K562 (cell line): ENCODE results near the gene TARS3. TPM values are rescaled to one million over a fixed set of nuclear protein-coding genes. Genes with fewer than 3 reads are reported as not detected.

Experiments used
- CBFA2T3 ChIP-seq: fragments of 450-650 bp; IDR thresholded peaks from 2 replicates; pipeline ENCODE4 v1.6.1; 2017
- CCNT2 ChIP-seq: IDR thresholded peaks from 2 replicates; pipeline ENCODE4 v1.6.1; 2011; ENCODE audit warnings: borderline replicate concordance, low read depth, mild to moderate bottlenecking, moderate library complexity, mixed read lengths, low read length; ENCODE audit not compliant: insufficient read length; ENCODE audit errors: extremely low read depth
- E2F4 ChIP-seq: sonication (generic); formaldehyde crosslinking; IDR thresholded peaks from 2 replicates; pipeline ENCODE4 v1.8.0; 2022; ENCODE audit warnings: mild to moderate bottlenecking, low read depth, missing genetic modification reagents
- EP300 ChIP-seq: IDR thresholded peaks from 2 replicates; pipeline ENCODE4 v1.6.1; 2012; ENCODE audit warnings: low read length, improper control_type of control experiment
- FOXM1 ChIP-seq, 2 experiments: fragments of 450-650 bp in 1 of 2; sonication (generic) in 1 of 2; formaldehyde crosslinking in 1 of 2; IDR thresholded peaks; 2 replicates each; pipeline versions ENCODE4 v1.6.1 to v1.9.0; 2017 to 2022; ENCODE audit warnings: low read depth in 2 of 2, mild to moderate bottlenecking in 2 of 2, missing genetic modification reagents in 1 of 2, moderate library complexity in 1 of 2
- KDM5B ChIP-seq: fragments of 200-600 bp; sonication (generic); IDR thresholded peaks from 2 replicates; pipeline ENCODE4 v1.6.1; 2012; ENCODE audit warnings: low read depth, mild to moderate bottlenecking, moderate library complexity, low read length, control low read depth, inconsistent platforms; ENCODE audit not compliant: insufficient replicate concordance
- NFATC3 ChIP-seq: fragments of 450-650 bp; IDR thresholded peaks from 2 replicates; pipeline ENCODE4 v1.6.1; 2017; ENCODE audit warnings: mild to moderate bottlenecking
- NR2C1 ChIP-seq, 2 experiments: fragments of 450-650 bp; IDR thresholded peaks; 2 replicates each; pipeline ENCODE4 v1.6.1; 2017; ENCODE audit warnings: mild to moderate bottlenecking in 2 of 2, antibody characterized with exemption in 1 of 2, inconsistent platforms in 1 of 2, missing compliant biosample characterization in 1 of 2, missing genetic modification characterization in 1 of 2
- PRDM10 ChIP-seq: fragments of 450-650 bp; IDR thresholded peaks from 2 replicates; pipeline ENCODE4 v1.6.1; 2018; ENCODE audit not compliant: partially characterized antibody
- SUPT5H ChIP-seq: fragments of 450-650 bp; IDR thresholded peaks from 2 replicates; pipeline ENCODE4 v1.6.1; 2016
- TAL1 ChIP-seq: fragments of 450-650 bp; IDR thresholded peaks from 2 replicates; pipeline ENCODE4 v1.6.1; 2016; ENCODE audit warnings: mild to moderate bottlenecking
- TEAD4 ChIP-seq, 2 experiments: sonication (generic) in 1 of 2; formaldehyde crosslinking in 1 of 2; IDR thresholded peaks; 2 replicates each; pipeline versions ENCODE4 v1.6.1 to v1.8.0; 2012 to 2022; ENCODE audit warnings: borderline replicate concordance in 1 of 2, inconsistent platforms in 1 of 2, low read length in 1 of 2, mild to moderate bottlenecking in 1 of 2, missing genetic modification reagents in 1 of 2
- UBTF ChIP-seq, 2 experiments: IDR thresholded peaks; 2 replicates each; pipeline ENCODE4 v1.6.1; 2012; ENCODE audit warnings: improper control_type of control experiment in 2 of 2, low read depth in 2 of 2, low read length in 2 of 2, borderline replicate concordance in 1 of 2
- ZNF512 ChIP-seq: IDR thresholded peaks from 2 replicates; pipeline ENCODE4 v1.6.1; 2016; ENCODE audit warnings: missing genetic modification characterization, missing compliant biosample characterization
- ZNF639 ChIP-seq, 2 experiments: fragments of 200-800 bp in 1 of 2; sonication (Bioruptor generic) in 1 of 2; sonication (generic) in 1 of 2; formaldehyde crosslinking in 1 of 2; IDR thresholded peaks in 1 of 2; conservative IDR thresholded peaks in 1 of 2; 2 replicates each; pipeline versions ENCODE4 v1.5.0 to v1.6.1; 2016 to 2020; ENCODE audit warnings: missing compliant biosample characterization in 1 of 2, missing genetic modification characterization in 1 of 2, missing genetic modification reagents in 1 of 2
- ZZZ3 ChIP-seq: fragments of 450-650 bp; IDR thresholded peaks from 2 replicates; pipeline ENCODE4 v1.6.1; 2016; ENCODE audit warnings: antibody characterized with exemption, mild to moderate bottlenecking, moderate library complexity
- polyA plus RNA-seq, 8 experiments: library from polyadenylated mRNA; depleted of rRNA in 4 of 8; stranded (reverse) in 5 of 8; unstranded in 3 of 8; fragments of >200 nt; fragmentation: Nextera tagmentation in 2 of 8; fragmentation: Illumina TruSeq in 1 of 8; extraction: Ambion mirVana in 2 of 8; extraction: Trizol in 1 of 8; gene quantifications; 2 replicates each; pipeline versions ENCODE4 v1.2.1 to v1.2.3, GENCODE V29; 2011 to 2014; ENCODE audit warnings: inconsistent platforms in 1 of 8, missing spikeins in 1 of 8
- total RNA-seq, 7 experiments: library from RNA; depleted of rRNA in 6 of 7; stranded (reverse); fragments of >200 nt in 6 of 7; fragmentation: Illumina TruSeq in 2 of 7; extraction: Trizol in 2 of 7; gene quantifications; 2 replicates each; pipeline versions ENCODE4 v1.2.1 to v1.2.3, GENCODE V29; 2011 to 2021; ENCODE audit warnings: low replicate concordance in 1 of 7

Gene TARS3
- total and polyA plus RNA-seq, 9 of the 15 experiments (the other 6 are each of a cell fraction or from before 2014, with no cell fraction given) = 2.1 to 14.7 (median 9.8) TPM

GRCh38 chr15:101731746-101732145 is 7.5 kb upstream of the TARS3 start (continued):
- TF ChIP-seq ZNF639 (CRISPR knock-in tag; conservative IDR thresholded peaks at IDR 0.05 in 1 of 2, IDR thresholded peaks at IDR 0.05 in 1 of 2) (no peak), CBFA2T3 (peak; percentile 74), EP300 (peak; percentile 51; the same call in 1 of the 2 replicates), NR2C1 (IDR thresholded peaks at IDR 0.05) (no peak), NR2C1 (tag; IDR thresholded peaks at IDR 0.05) (no peak), SUPT5H (no peak), ZNF512 (no peak), KDM5B (no peak), CCNT2 (peak; percentile 47), UBTF (IDR thresholded peaks at IDR 0.05; ENCODE audit: borderline replicate concordance in 1 of 2, low read depth in 2 of 2, low read length in 2 of 2) (no peak), TAL1 (peak; percentile 60), NFATC3 (no peak), E2F4 (CRISPR knock-in tag) (no peak), TEAD4 (IDR thresholded peaks at IDR 0.05; ENCODE audit: low read length) (peak; percentile 63; the same call in 1 of the 2 replicates), TEAD4 (CRISPR knock-in tag; IDR thresholded peaks at IDR 0.05; ENCODE audit: borderline replicate concordance) (no peak), ZZZ3 (no peak), PRDM10 (peak; percentile 36), FOXM1 (IDR thresholded peaks at IDR 0.05; ENCODE audit: low read depth) (0 out of 2 replicates have a peak, but pooled peaks have one; percentile 37), FOXM1 (CRISPR knock-in tag; IDR thresholded peaks at IDR 0.05; ENCODE audit: low read depth) (no peak)
